Measurements from ENCODE around the gene OR4K14.
"Not testable (repeated sequence)": the region's sequence is repeated elsewhere in the genome, so short reads cannot be mapped to it uniquely, and the experiment has no call there.

The OR4K14 gene, protein sequence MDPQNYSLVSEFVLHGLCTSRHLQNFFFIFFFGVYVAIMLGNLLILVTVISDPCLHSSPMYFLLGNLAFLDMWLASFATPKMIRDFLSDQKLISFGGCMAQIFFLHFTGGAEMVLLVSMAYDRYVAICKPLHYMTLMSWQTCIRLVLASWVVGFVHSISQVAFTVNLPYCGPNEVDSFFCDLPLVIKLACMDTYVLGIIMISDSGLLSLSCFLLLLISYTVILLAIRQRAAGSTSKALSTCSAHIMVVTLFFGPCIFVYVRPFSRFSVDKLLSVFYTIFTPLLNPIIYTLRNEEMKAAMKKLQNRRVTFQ

GRCh38 chr14:20019257-20019865 is at the start of gene OR4K14:
Gene OR4K14 (minus strand): TSS chr14:20019307. CDS start chr14:20015193, 4,114 bp downstream.
- no peak for DNase-seq
- TF ChIP-seq POLR2A (IDR thresholded peaks at IDR 0.05; ENCODE audit: low read length) (no peak), GATA1 (IDR thresholded peaks at IDR 0.05; ENCODE audit: low read depth, low read length) (no peak)

- TF ChIP-seq POLR2A (IDR thresholded peaks at IDR 0.05; ENCODE audit: low read length), result no peak
- TF ChIP-seq GATA1 (IDR thresholded peaks at IDR 0.05; ENCODE audit: low read depth, low read length), result no peak
- DNase-seq, result no peak
Measured at GRCh38 chr14:20059745-20060144, 40.6 kb upstream of the OR4K14 start, which contains the start of gene OR4L1. Gene OR4L1 (plus strand): TSS chr14:20060045. CDS start chr14:20060045, 0 bp downstream.

DNA sequence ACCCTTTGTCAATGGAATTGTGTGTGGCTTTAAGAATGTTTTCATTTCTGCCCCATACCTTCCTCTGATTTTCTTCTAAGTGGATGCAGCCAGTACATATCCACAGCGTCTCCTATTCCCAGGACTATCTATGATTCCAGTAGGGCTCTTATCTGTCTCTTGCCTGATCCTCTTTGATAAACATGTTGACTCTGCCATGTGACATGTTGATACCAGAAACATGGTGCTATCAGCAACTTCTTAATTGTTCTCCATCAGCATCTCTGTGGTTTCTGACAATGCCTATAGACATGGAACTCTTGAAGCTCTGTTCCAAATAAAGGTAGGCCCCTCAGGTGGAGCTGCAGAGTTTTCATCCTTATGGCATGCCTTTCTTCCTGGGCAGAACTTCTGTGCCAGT is 29.1 kb upstream of the OR4K14 start:
- DNase-seq, result no peak
- TF ChIP-seq POLR2A (IDR thresholded peaks at IDR 0.05; ENCODE audit: low read length), result no peak
- TF ChIP-seq GATA1 (IDR thresholded peaks at IDR 0.05; ENCODE audit: low read depth, low read length), result no peak

- TF ChIP-seq GATA1 (IDR thresholded peaks at IDR 0.05; ENCODE audit: low read depth, low read length) (no peak), POLR2A (IDR thresholded peaks at IDR 0.05; ENCODE audit: low read length) (no peak)
- DNase-seq, result no peak
Measured at GRCh38 chr14:20044243-20044642, 25.1 kb upstream of the OR4K14 start.

DNA sequence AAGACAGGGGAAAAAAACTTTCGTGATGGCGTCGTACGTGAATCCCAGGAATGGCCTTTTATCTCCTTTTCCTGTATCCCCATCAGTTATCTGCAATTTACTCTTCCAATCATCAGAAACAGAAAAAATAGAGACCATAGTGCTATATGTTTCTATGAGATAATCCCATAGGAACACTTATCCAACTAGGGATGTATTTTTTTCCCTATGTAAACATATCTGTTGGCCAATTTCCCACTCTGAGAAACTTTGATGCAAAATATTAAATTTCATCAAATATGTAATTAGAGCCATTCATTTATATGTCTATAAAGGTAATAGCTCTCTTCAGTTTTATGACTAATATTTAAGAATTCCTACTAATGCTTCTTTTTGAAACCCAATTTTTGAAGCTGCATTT is 16.8 kb upstream of the OR4K14 start, which contains the start of gene OR4K13:
Gene OR4K13, minus strand, starts transcription at position 101 of the 400 bp plus-strand sequence. CDS start 1,280 bp downstream, outside the sequence.
- TF ChIP-seq POLR2A (IDR thresholded peaks at IDR 0.05; ENCODE audit: low read length), result no peak
- TF ChIP-seq GATA1 (IDR thresholded peaks at IDR 0.05; ENCODE audit: low read depth, low read length), result no peak
- DNase-seq, result no peak

GRCh38 chr14:20035449-20035848 is 16.3 kb upstream of the OR4K14 start:
- no peak for DNase-seq
- TF ChIP-seq GATA1 (IDR thresholded peaks at IDR 0.05; ENCODE audit: low read depth, low read length) (no peak), POLR2A (IDR thresholded peaks at IDR 0.05; ENCODE audit: low read length) (no peak)

- DNase-seq, result no peak
- TF ChIP-seq GATA1 (IDR thresholded peaks at IDR 0.05; ENCODE audit: low read depth, low read length), result no peak
- no peak for TF ChIP-seq POLR2A (IDR thresholded peaks at IDR 0.05; ENCODE audit: low read length)
Measured at GRCh38 chr14:20031058-20031457, 12.0 kb upstream of the OR4K14 start.

- DNase-seq, result no peak
- TF ChIP-seq POLR2A (IDR thresholded peaks at IDR 0.05; ENCODE audit: low read length) (no peak), GATA1 (IDR thresholded peaks at IDR 0.05; ENCODE audit: low read depth, low read length) (no peak)
Measured at GRCh38 chr14:20008156-20008555, 11.0 kb downstream of the OR4K14 start.

- TF ChIP-seq GATA1 (IDR thresholded peaks at IDR 0.05; ENCODE audit: low read depth, low read length) (no peak), POLR2A (IDR thresholded peaks at IDR 0.05; ENCODE audit: low read length) (no peak)
- no peak for DNase-seq
Measured at GRCh38 chr14:20002319-20002718, 16.8 kb downstream of the OR4K14 start.

DNA sequence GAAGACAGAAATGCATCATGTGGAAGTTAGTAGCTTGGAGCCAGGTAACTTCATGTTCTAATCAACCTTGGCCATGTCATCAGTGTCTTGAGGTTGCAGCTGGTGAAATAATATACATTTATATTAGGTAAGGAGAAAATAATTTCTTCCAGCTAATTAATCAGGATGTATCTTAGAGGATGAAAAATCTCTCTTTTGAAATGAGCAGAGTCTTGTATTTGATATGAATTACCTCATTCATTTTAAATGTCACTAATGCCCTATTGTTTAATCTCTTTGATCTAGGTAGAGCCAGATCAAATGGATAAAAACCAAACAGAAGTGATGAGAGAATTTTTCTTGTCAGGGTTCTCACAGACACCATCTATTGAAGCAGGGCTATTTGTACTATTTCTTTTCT is 17.2 kb downstream of the OR4K14 start, which contains the start of gene OR4Q2:
Gene OR4Q2, plus strand, starts transcription at position 301 of the 400 bp plus-strand sequence.
- no peak for DNase-seq
- TF ChIP-seq POLR2A (IDR thresholded peaks at IDR 0.05; ENCODE audit: low read length) (no peak), GATA1 (IDR thresholded peaks at IDR 0.05; ENCODE audit: low read depth, low read length) (no peak)

DNA sequence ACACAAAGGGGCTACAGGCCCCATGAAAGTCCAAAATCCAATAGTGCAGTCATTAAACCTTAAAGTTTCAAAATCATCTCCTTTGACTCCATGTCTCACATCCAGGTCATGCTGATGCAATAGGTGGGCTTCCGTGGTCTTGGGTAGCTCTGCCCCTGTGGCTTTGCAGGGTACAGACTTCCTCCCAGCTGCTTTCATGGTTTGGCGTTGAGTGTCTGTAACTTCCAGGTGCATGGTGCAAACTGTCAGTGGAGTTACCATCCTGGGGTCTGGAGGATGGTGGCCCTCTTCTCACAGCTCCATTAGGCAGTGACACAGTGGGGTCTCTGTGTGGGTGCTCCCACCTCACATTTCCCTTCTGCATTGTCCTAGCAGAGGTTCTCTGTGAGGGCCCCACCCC is 25.7 kb downstream of the OR4K14 start:
- DNase-seq, result no peak
- TF ChIP-seq GATA1 (IDR thresholded peaks at IDR 0.05; ENCODE audit: low read depth, low read length) (no peak), POLR2A (IDR thresholded peaks at IDR 0.05; ENCODE audit: low read length) (no peak)

DNA sequence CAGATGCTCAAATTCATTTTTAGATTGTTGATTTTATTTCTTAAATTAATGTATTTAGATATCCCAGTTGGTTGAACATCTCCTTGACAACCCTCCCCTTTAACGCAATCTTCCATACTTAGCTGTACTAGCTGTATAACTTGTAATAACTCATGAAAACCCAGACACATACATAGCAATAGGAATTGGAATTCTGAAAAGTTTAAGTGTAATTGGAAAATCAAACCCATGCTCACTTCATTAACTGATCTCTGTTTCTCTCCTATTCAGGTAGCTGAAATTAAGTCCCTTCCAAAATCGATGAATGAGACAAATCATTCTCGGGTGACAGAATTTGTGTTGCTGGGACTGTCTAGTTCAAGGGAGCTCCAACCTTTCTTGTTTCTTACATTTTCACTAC is 43.8 kb downstream of the OR4K14 start, which contains the start of gene OR4K15:
Gene OR4K15, plus strand, starts transcription at position 301 of the 400 bp plus-strand sequence. Its CDS starts 0 bp downstream, at position 301.
- TF ChIP-seq GATA1 (IDR thresholded peaks at IDR 0.05; ENCODE audit: low read depth, low read length) (no peak), POLR2A (IDR thresholded peaks at IDR 0.05; ENCODE audit: low read length) (no peak)
- no peak for DNase-seq

GRCh38 chr14:19974844-19975243 is 44.3 kb downstream of the OR4K14 start:
- TF ChIP-seq POLR2A (IDR thresholded peaks at IDR 0.05; ENCODE audit: low read length) (no peak), GATA1 (IDR thresholded peaks at IDR 0.05; ENCODE audit: low read depth, low read length) (no peak)
- DNase-seq, result no peak

GRCh38 chr14:19969735-19970134 is 49.4 kb downstream of the OR4K14 start:
- not testable (repeated sequence) for DNase-seq
